ENCODE results near the gene ATP1B1. TPM values are rescaled to one million over a fixed set of nuclear protein-coding genes. Genes with fewer than 3 reads are reported as not detected.

Gene ATP1B1
- total and polyA plus RNA-seq, 2 of the 8 experiments (the other 6 are each of a cell fraction or from before 2014, with no cell fraction given): 16.3 to 76.5 TPM

- 81% methylated on average over 2 of the region's 2 CpGs; no CpG with 5 or more reads in 1 of the 2 experiments for WGBS, 2 experiments (ENCODE audit: extremely low coverage in 1 of 2, insufficient coverage in 1 of 2, insufficient read length in 1 of 2, insufficient replicate concordance in 2 of 2, low coverage in 1 of 2, low lambda C conversion rate in 2 of 2, missing lambda C conversion rate in 1 of 2)
- H3K9ac ChIP-seq (replicated peaks in 1 of 4; ENCODE audit: extremely low read depth in 1 of 4, low read depth in 3 of 4, low read length in 3 of 4): no peak overlapping the region; a peak in 2 of 7 replicates
- no peak overlapping the region for H3K56ac ChIP-seq (replicated peaks; ENCODE audit: insufficient read length, low read depth, low read length)
- no peak overlapping the region for H3K23ac ChIP-seq (ENCODE audit: insufficient read length)
- no peak overlapping the region for H3K4ac ChIP-seq (replicated peaks; ENCODE audit: insufficient read length, low read depth, low read length)
- H2BK120ac ChIP-seq (replicated peaks; ENCODE audit: low read depth, low read length): no peak overlapping the region
- no peak overlapping the region for H4K5ac ChIP-seq (ENCODE audit: insufficient read length, low read depth, low read length)
- H3K36me3 ChIP-seq (ENCODE audit: control insufficient read depth in 2 of 4, insufficient read depth in 4 of 4, low read length in 3 of 4): peaks cover 0 to 20% (median 7%) of the 10 kb centered on the region in 4 experiments; a peak in 5 of 8 replicates
- TF ChIP-seq TAF7 (optimal IDR thresholded peaks at IDR 0.05; ENCODE audit: borderline replicate concordance, low read depth, low read length): no peak
- no peak for TF ChIP-seq BACH1 (IDR thresholded peaks at IDR 0.05; ENCODE audit: low read length)
- TF ChIP-seq RBBP5 (IDR thresholded peaks at IDR 0.05; ENCODE audit: borderline replicate concordance, low read depth, low read length): no peak
- TF ChIP-seq BCL11A (IDR thresholded peaks at IDR 0.05; ENCODE audit: low read depth in 2 of 2, low read length in 2 of 2): no peak
- no peak for TF ChIP-seq POLR2A (IDR thresholded peaks at IDR 0.05; ENCODE audit: control extremely low read depth in 1 of 2, low read depth in 2 of 2, low read length in 2 of 2)
- TF ChIP-seq ZNF274 (IDR thresholded peaks at IDR 0.05; ENCODE audit: borderline replicate concordance, extremely low read depth, low read length): no peak
- TF ChIP-seq SIRT6 (IDR thresholded peaks at IDR 0.05; ENCODE audit: low read length): no peak
- H3K27ac ChIP-seq (ENCODE audit: low read depth, low read length): no peak overlapping the region
- no peaks in the 10 kb centered on the region for H3K9me3 ChIP-seq (ENCODE audit: insufficient read depth in 2 of 2, low read depth in 1 of 2, low read length in 1 of 2)
- ChIA-PET POLR2A (ENCODE audit: partially characterized antibody) (interaction anchor here (0.6 to 4.8 kb wide), 5 partner anchors 17 to 675 kb away, joined by 3 to 20 read pairs (median 3); no protein-coding TSS in a partner anchor), CTCF (ENCODE audit: partially characterized antibody) (interaction anchor here (1.3 to 2.0 kb wide), 4 partner anchors 239 to 505 kb away, joined by 3 to 8 read pairs (median 7); no protein-coding TSS in a partner anchor)
- H3K4me1 ChIP-seq (replicated peaks in 1 of 4; ENCODE audit: control insufficient read depth in 3 of 4, insufficient read depth in 4 of 4, low read length in 3 of 4): peaks cover 16 to 35% (median 25%) of the 10 kb centered on the region in 4 experiments
- no peak overlapping the region for H4K91ac ChIP-seq (replicated peaks; ENCODE audit: insufficient read length, low read length)
- peak overlapping the region; percentile 95 to 99 for H3K4me2 ChIP-seq (ENCODE audit: insufficient read depth in 1 of 2, low read depth in 2 of 2, low read length in 2 of 2)
- H2BK20ac ChIP-seq (ENCODE audit: low read length): no peak overlapping the region
- H3K14ac ChIP-seq (ENCODE audit: insufficient read length): no peak overlapping the region
- no peak for DNase-seq (ENCODE audit: low read depth in 1 of 2, low spot score in 2 of 2)
- H4K8ac ChIP-seq (ENCODE audit: extremely low read depth, insufficient read depth, low read length): no peak overlapping the region
- peaks cover 12% of the 10 kb centered on the region; the same call in 1 of the 2 replicates for H3K79me1 ChIP-seq (ENCODE audit: low read depth, low read length)
- peaks cover 12% of the 10 kb centered on the region for H3K23me2 ChIP-seq (ENCODE audit: low read depth, low read length)
- H2BK5ac ChIP-seq (ENCODE audit: low read depth, low read length): peak overlapping the region; percentile 32; the same call in 1 of the 2 replicates
- H2AK5ac ChIP-seq (ENCODE audit: low read depth, low read length): no peak overlapping the region
- peaks cover 22 to 58% of the 10 kb centered on the region in 2 experiments for H3K79me2 ChIP-seq (ENCODE audit: control insufficient read depth in 1 of 2, insufficient read depth in 2 of 2, low read length in 2 of 2)
- no peak overlapping the region for H3K18ac ChIP-seq (ENCODE audit: extremely low read depth, low read length)
- H3K4me3 ChIP-seq (ENCODE audit: extremely low read depth in 1 of 4, insufficient read depth in 2 of 4, low read depth in 3 of 4, low read length in 4 of 4): peak overlapping the region; percentile 76 to 93 (median 83); a peak in 7 of 8 replicates
- no peak overlapping the region; the same call in 1 of the 2 replicates for H2BK12ac ChIP-seq (ENCODE audit: low read depth, low read length)
- FAIRE-seq: no peak
- peak overlapping the region; percentile 84; the same call in 1 of the 2 replicates for H2BK15ac ChIP-seq (ENCODE audit: low read length)
- H2AFZ ChIP-seq (ENCODE audit: low read length): no peak overlapping the region
- H3K27me3 ChIP-seq (replicated peaks in 1 of 4; ENCODE audit: control insufficient read depth in 3 of 4, extremely low read depth in 1 of 4, insufficient read depth in 3 of 4, low read length in 3 of 4): no peaks in the 10 kb centered on the region; a peak in 2 of 7 replicates
- peaks cover 5% of the 10 kb centered on the region in 2 experiments for H4K20me1 ChIP-seq (replicated peaks in 1 of 2; ENCODE audit: control insufficient read depth in 1 of 2, insufficient read depth in 2 of 2, low read length in 2 of 2)
Measured at GRCh38 chr1:169108223-169108622, 1.7 kb downstream of the ATP1B1 start.

Data from H1 (cell line).